ENCODE data around the gene DECR2. TPM values are rescaled to one million over a fixed set of nuclear protein-coding genes. Genes with fewer than 3 reads are reported as not detected.
"Not testable (repeated sequence)": the region's sequence is repeated elsewhere in the genome, so short reads cannot be mapped to it uniquely, and the experiment has no call there.

The DECR2 gene
- total RNA-seq, 2 donors from 2014 or later: 7.5 to 9.0 TPM

DNA sequence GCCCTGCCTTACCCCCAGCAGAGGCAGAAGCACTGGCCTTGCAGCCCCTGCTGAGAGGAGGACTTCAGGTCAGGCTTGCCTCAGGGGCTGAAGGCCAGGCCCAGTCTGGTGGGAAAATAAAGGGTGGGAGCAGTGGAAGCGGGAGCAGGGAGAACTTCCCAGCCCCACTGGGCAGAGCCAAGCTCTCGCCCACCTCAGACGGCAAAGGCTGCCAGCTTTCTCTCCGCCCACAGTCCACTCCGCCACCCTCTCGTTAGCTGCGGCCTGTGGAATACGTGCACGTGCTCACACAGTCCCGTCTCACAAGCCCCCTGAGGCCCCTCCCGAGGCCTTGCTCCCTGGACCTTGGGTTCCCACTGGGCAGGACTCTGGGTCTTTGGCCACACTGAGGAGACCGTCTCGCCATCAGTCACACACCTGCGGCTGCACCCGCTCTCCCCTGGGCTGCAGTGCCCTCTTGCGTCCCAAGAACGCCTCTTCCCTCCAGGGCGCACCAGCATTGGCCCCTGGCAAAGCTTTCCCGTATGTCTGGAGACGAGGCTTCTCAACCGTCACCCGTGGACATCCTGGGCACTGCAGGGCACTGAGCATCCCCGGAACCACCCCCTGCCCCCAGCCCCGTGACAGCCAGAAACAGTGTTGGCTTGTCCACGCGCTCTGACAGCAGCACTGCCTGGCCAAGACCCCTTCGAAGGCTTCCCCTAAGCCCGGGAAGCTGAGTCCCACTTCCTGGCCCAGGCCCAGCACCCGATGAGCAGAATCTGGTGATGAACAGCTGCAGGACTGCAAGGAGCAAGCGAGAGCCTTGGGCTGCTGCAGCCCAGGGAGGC is 39.6 kb upstream of the DECR2 start:
- Mint-ChIP-seq H3K27me3 (no peaks in the 10 kb centered on the region), H3K36me3 (ENCODE audit: low read depth) (peaks cover 2% of the 10 kb centered on the region), H3K4me1 (peaks cover 8% of the 10 kb centered on the region), H3K4me3 (peak overlapping the region; percentile 7), H3K27ac (peak overlapping the region; percentile 59)
- DNase-seq: peak; percentile 37 to 68 (median 62)
- ATAC-seq: peak; percentile 95
- H3K9me3 ChIP-seq (ENCODE audit: control insufficient read depth, low read length, poor library complexity, severe bottlenecking): no peaks in the 10 kb centered on the region

DNA sequence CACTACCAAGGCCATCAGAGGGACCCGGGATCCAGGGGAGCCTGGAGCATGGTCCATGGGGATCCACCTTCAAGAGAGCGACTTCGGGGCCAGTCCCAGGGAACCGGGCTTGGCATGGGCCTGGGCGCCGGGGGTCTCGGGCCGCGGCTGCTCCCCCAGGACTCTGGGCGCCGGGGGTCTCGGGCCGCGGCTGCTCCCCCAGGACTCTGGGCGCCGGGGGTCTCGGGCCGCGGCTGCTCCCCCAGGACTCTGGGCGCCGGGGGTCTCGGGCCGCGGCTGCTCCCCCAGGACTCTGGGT is 39.0 kb upstream of the DECR2 start:
- not testable (repeated sequence) for H3K36me3 Mint-ChIP-seq (ENCODE audit: low read depth); H3K4me1 Mint-ChIP-seq; H3K4me3 Mint-ChIP-seq; ATAC-seq; H3K9me3 ChIP-seq (ENCODE audit: control insufficient read depth, low read length, poor library complexity, severe bottlenecking); DNase-seq; H3K27ac Mint-ChIP-seq; H3K27me3 Mint-ChIP-seq

DNA sequence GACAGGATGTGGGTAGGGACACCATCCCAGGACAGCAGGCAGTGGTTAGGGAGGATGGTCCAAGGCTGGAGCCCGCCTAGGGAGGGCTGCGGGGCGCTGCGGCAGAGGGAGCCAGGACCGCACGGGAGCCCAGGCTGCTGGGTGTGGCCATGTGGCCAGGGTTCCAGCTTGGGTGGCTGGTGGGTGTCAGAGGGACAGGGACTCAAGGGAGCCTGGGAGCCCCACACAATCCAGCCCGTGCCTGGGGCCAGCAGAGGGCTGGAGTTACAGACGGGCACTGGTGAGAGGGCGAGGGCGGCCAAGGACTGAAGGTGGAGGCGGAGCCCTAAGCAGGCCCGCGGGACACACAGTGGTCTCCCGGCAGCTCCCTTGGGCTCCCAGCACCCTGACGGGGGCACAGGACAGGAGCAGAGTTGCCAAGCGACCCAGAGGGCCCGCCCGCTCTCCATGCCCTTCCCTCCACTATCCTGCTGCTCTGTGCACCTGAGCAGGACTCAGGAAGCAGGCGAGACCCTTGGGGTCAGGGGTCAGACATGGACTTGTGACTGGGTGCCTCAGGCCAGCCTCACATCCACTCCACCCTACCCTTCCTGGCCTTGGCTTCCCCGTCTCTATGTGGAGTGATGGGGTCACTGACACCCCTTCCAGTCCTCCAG is 38.4 kb upstream of the DECR2 start:
- no peak for DNase-seq
- Mint-ChIP-seq H3K36me3 (ENCODE audit: low read depth) (peaks cover 3% of the 10 kb centered on the region), H3K4me1 (peaks cover 8% of the 10 kb centered on the region), H3K4me3 (no peak overlapping the region), H3K27me3 (no peaks in the 10 kb centered on the region), H3K27ac (peak overlapping the region; percentile 21)
- no peak for ATAC-seq
- no peaks in the 10 kb centered on the region for H3K9me3 ChIP-seq (ENCODE audit: control insufficient read depth, low read length, poor library complexity, severe bottlenecking)

DNA sequence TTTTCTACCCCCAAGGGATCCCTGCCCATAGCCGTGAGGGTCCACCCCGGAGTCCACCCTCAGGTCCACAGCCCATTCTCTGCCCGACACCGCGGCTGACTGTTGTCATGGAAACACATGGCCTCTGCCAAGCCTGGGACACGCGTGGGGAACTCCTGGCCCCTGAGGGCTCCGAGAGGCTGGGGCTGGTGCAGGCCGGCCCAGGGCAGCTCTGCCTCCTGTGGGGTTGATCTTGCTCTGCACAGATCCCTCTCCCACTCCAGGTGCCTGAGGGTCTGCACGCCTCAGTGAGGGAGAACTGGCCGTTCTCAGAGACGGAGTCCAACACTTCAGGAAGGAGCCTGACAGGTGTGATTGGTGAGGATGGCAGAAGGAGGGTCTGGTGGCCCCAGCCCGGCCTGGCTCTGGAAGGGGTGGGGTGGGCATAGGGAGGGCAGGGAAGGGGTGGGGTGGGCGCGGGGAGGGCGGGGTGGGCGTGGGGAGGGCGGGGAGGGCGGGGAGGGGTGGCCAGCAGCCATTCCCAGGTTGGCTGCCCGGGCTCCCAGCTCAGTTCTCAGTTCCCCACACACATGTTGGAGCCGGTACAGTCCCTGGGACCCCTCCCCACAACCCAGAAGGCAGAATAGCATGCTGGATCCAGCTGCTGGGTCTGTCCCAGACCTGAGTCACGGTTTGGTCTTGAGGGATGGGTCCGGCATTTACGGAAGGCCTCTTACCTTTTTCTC is 37.8 kb upstream of the DECR2 start:
- DNase-seq: no peak
- no peaks in the 10 kb centered on the region for H3K9me3 ChIP-seq (ENCODE audit: control insufficient read depth, low read length, poor library complexity, severe bottlenecking)
- Mint-ChIP-seq H3K27ac (peak overlapping the region; percentile 21), H3K4me3 (no peak overlapping the region), H3K4me1 (peaks cover 8% of the 10 kb centered on the region), H3K27me3 (no peaks in the 10 kb centered on the region), H3K36me3 (ENCODE audit: low read depth) (peaks cover 3% of the 10 kb centered on the region)
- no peak for ATAC-seq

DNA sequence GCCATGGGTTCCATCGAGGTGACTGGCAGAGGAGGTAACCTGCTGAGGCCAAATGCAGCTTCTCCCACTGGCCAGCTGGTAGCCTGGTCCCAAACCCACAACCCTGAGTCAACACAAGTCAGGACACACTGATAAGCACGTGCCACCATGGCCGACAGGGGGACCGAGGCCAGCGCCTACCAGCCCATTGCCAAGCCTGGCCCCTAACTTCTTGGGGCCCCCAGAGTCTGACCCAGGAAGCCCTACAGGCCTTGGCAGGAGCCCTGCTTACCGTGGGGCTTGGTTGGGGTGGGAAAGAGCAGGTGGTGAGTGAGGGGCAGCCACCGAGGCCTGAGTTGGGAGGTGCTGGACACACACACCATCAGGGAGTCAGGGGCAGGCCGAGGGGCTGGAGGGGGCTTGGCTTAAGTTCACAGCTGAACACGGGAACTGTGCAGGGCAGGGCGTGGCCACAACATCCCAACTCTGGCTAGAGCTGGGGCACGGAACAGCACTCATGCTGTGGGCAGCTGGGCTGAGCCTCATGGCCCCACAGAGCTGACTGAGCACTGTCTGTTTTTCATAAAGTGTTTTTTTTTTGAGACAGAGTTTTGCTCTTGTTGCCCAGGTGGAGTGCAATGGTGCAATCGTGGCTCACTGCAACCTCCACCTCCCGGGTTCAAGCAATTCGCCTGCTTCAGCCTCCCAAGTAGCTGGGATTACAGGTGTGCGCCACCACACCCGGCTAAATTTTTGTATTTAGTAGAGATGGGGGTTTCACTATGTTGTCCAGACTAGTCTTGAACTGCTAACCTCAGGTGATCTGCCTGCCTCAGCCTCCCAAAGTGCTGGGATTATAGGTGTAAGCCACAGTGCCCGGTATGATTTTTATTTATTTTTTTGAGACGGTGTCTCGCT is 36.8 kb upstream of the DECR2 start:
- Mint-ChIP-seq H3K27me3 (no peaks in the 10 kb centered on the region), H3K4me1 (peaks cover 8% of the 10 kb centered on the region), H3K36me3 (ENCODE audit: low read depth) (peaks cover 3% of the 10 kb centered on the region), H3K27ac (no peak overlapping the region), H3K4me3 (no peak overlapping the region)
- no peaks in the 10 kb centered on the region for H3K9me3 ChIP-seq (ENCODE audit: control insufficient read depth, low read length, poor library complexity, severe bottlenecking)
- no peak for ATAC-seq
- no peak for DNase-seq

DNA sequence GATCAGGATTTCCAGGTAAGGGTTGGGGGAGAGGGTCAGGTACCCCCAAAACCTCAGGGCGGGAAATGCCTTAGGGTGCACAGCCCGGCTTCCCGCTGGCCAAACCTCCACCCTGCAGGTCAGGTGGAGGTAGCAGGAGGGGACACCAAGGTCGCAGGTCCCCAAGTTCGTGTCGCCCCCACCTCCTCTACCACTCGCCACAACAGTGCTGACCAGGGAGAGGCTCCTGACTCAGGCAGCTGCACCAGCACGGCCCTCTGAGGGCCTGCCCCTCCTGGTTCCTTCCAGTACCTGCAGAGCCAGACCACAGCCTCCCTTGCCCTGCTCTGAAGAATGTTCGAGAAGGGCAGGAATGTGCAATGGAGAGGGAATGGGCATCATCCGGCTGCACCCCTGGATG is 35.2 kb upstream of the DECR2 start:
- Mint-ChIP-seq H3K27ac (no peak overlapping the region), H3K4me1 (peaks cover 16% of the 10 kb centered on the region), H3K27me3 (no peaks in the 10 kb centered on the region), H3K4me3 (no peak overlapping the region), H3K36me3 (ENCODE audit: low read depth) (peaks cover 5% of the 10 kb centered on the region)
- DNase-seq (no peak), ATAC-seq (no peak)
- no peaks in the 10 kb centered on the region for H3K9me3 ChIP-seq (ENCODE audit: control insufficient read depth, low read length, poor library complexity, severe bottlenecking)

DNA sequence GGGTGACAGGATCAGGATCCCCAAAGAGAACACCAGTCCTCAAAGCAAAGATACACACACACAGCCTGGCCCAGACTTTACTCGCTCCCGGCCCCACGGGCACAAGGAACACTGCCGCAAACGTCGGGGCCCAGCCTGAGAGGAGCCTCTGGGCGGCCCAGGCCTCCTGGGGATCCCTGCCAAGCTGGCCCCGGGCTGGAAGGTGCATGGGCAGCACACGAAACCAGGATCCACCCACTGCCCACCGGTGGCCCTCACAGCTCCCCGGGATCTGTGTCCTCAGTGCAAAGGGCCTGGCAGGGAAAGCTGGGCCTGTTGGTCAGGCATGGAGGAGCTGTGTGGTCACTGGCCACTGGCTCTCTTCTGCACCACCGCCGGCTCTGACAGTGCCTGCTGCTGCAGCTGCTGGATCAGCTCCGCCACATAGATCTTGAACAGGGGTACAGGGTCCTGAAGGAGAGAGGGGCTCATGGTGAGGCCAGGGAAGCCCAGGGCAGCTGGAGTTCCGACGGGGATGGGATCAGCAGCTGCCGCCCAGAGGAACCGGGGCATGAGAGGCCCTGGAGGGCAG is 34.3 kb upstream of the DECR2 start:
- peaks cover 5% of the 10 kb centered on the region for H3K36me3 Mint-ChIP-seq (ENCODE audit: low read depth)
- peaks cover 13% of the 10 kb centered on the region for H3K4me1 Mint-ChIP-seq
- no peak for DNase-seq
- no peak for ATAC-seq
- no peak overlapping the region for H3K4me3 Mint-ChIP-seq
- no peaks in the 10 kb centered on the region for H3K27me3 Mint-ChIP-seq
- H3K27ac Mint-ChIP-seq: no peak overlapping the region
- H3K9me3 ChIP-seq (ENCODE audit: control insufficient read depth, low read length, poor library complexity, severe bottlenecking): no peaks in the 10 kb centered on the region

DNA sequence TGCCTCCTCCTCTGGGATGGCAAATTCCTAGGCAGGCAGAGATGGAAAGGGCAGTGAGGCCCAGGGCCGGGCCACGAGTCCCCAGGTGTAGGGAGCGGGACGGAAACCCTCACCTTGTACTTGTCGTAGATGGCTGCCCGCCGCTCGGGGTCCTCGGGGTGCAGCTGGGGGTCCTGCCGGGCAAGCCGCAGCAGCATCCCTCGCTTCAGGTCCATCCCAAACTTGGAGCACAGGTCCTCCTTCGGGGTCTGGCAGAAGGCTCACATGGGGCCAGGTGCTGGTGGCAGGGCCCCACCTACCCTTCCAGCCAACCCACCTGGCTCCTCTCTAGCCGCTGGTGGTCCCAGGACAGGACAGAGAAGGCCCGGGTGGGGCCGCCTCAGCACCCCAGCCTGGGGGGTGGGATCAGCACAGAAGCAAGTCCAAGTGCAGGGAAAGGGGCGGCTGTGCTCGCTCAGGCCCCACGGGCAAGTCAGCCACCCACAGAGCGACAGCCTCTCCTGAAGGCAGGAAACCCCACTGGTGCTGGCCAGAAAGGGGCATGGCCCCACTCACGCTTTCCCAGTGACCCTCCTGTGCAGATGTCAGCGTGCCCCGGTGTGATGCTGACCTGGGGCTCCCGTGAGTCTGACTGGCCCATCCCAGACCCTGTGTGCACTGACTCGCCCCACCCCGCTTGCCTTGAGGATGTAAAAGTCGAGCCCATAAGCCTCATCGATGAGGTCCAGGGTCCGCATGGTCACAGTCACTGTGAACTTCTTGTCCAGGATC is 33.1 kb upstream of the DECR2 start:
- Mint-ChIP-seq H3K27me3 (no peaks in the 10 kb centered on the region), H3K27ac (no peak overlapping the region), H3K4me1 (peaks cover 13% of the 10 kb centered on the region), H3K4me3 (no peak overlapping the region), H3K36me3 (ENCODE audit: low read depth) (peaks cover 5% of the 10 kb centered on the region)
- no peaks in the 10 kb centered on the region for H3K9me3 ChIP-seq (ENCODE audit: control insufficient read depth, low read length, poor library complexity, severe bottlenecking)
- DNase-seq (no peak), ATAC-seq (no peak)

DNA sequence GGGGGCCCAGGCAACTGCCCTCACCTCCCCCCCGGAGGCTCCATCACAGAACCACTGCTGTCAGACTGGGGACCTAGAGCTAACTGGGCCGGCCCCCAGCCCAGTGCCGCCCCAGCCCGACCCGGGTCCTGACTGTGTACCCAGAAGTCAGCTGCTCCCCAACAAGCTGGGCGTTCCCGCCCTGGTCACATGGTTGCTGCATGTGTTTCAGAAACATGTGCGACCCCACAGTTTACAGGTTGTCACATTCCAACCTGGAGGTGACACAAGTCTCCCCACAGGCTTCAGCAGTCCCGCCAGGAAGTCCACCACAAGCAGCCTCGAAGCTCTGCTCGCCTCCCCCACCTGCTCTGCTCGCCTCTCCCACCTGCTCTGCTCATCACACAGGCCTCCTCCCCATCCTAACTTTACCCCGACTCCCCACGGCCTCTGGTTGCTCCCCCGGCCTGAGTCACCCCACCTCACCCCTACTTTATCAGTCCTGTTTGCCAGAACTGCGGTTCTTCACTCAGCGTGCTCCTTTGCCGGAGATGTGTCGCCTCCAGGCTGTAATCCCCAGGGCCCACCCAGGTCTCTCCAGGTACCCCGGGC is 32.3 kb upstream of the DECR2 start:
- ATAC-seq: no peak
- Mint-ChIP-seq H3K4me3 (peak overlapping the region; percentile 36), H3K36me3 (ENCODE audit: low read depth) (peaks cover 5% of the 10 kb centered on the region), H3K27ac (no peak overlapping the region), H3K4me1 (peaks cover 13% of the 10 kb centered on the region), H3K27me3 (no peaks in the 10 kb centered on the region)
- H3K9me3 ChIP-seq (ENCODE audit: control insufficient read depth, low read length, poor library complexity, severe bottlenecking): no peaks in the 10 kb centered on the region
- no peak for DNase-seq

DNA sequence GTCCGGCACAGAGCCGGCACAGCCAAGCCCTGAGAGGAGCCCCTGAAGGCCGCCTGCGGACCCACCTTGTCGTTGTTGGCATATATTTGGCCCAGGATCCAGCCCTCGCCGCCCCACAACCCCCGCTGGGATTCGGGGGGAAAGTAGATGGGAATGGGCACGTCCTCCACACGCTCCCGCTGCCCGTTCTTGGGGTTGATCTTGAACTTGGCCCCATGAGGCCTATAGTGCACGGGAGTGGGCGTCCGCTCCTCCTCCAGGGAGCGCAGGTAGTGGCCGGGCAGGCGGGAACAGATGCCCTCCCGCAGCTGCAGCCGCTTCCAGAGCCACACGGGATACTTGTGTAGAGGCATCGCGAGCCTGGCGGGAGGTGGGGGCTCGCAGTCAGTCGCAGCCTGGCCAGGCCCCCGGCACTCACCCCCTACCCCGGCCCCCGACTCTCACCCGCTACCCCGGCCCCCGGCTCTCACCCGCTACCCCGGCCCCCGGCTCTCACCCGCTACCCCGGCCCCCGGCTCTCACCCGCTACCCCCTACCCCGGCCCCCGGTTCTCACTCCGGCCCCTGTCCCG is 31.7 kb upstream of the DECR2 start:
- Mint-ChIP-seq H3K27me3 (no peaks in the 10 kb centered on the region), H3K27ac (peak overlapping the region; percentile 83), H3K4me3 (peak overlapping the region; percentile 98), H3K36me3 (ENCODE audit: low read depth) (peaks cover 5% of the 10 kb centered on the region), H3K4me1 (peaks cover 11% of the 10 kb centered on the region)
- no peaks in the 10 kb centered on the region for H3K9me3 ChIP-seq (ENCODE audit: control insufficient read depth, low read length, poor library complexity, severe bottlenecking)
- DNase-seq (no peak), ATAC-seq (no peak)

DNA sequence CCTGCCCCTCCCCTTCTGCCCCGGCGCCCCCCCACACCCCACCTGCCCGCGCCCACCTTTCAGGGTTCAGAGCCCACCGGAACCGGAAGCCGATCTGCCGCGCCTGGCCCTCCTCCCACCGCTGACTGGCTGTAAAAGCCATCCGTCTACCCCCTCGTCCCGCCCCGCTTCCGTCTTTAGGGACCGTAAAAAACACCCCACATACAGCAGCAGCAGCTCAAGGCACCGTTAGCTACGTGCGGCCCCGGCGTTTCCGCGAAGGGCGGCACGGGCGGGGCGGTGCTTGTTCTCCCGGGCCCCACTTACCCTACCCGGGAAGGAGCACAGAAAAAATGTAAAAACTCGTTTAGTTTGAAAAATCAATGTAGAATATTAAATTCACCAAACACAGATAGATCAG is 31.2 kb upstream of the DECR2 start, which contains the start of gene MRPL28:
TSS of gene MRPL28 (minus strand) at position 96 of the 400 bp plus-strand sequence. CDS start 320 bp downstream, outside the sequence.
- peak; percentile 100 for ATAC-seq
- H3K9me3 ChIP-seq (ENCODE audit: control insufficient read depth, low read length, poor library complexity, severe bottlenecking): no peaks in the 10 kb centered on the region
- Mint-ChIP-seq H3K4me1 (peaks cover 11% of the 10 kb centered on the region), H3K36me3 (ENCODE audit: low read depth) (peaks cover 5% of the 10 kb centered on the region), H3K27me3 (no peaks in the 10 kb centered on the region), H3K4me3 (peak within 1 kb of the TSS; percentile 98), H3K27ac (peak within 1 kb of the TSS; percentile 83)
- DNase-seq: peak; percentile 79 to 88 (median 84)
